WTC11 (cell line): ENCODE measurements around the gene AQP2. TPM values are rescaled to one million over a fixed set of nuclear protein-coding genes. Genes with fewer than 3 reads are reported as not detected.
"Not testable (repeated sequence)": the region's sequence is repeated elsewhere in the genome, so short reads cannot be mapped to it uniquely, and the experiment has no call there.

Source experiments
- ATAC-seq: fragments of 200-7000 bp; cut with Tn5 transposase; 2 replicates; pipeline ENCODE4 v1.10.0; 2021; ENCODE audit warnings: mild to moderate bottlenecking, moderate library complexity
- CTCF ChIA-PET: fragments of 300-600 bp; sonication (Branson Sonifier 250); formaldehyde crosslinking; loops from one replicate; lab custom pipeline; 2021; ENCODE audit warnings: antibody characterized with exemption; lab: Charles Lee
- POLR2A ChIA-PET: fragments of 350-600 bp; sonication (Branson Sonifier 250); formaldehyde crosslinking; loops from one replicate; lab custom pipeline; 2021; ENCODE audit warnings: antibody characterized with exemption; lab: Charles Lee
- DNase-seq: peaks from one replicate; pipeline ENCODE4 v3.0.0; 2021; ENCODE audit warnings: low spot score
- H3K27ac Mint-ChIP-seq: 2 replicates; pipeline ENCODE4 v1.8.0; 2021; ENCODE audit warnings: mixed read lengths
- H3K27me3 Mint-ChIP-seq: 2 replicates; pipeline ENCODE4 v1.8.0; 2021; ENCODE audit warnings: low read depth, mild to moderate bottlenecking, moderate library complexity, mixed read lengths
- H3K36me3 Mint-ChIP-seq: 2 replicates; pipeline ENCODE4 v1.8.0; 2021; ENCODE audit warnings: mixed read lengths
- H3K4me1 Mint-ChIP-seq: 2 replicates; pipeline ENCODE4 v1.8.0; 2022; ENCODE audit warnings: mixed read lengths
- H3K4me3 Mint-ChIP-seq: 2 replicates; pipeline ENCODE4 v1.8.0; 2021; ENCODE audit warnings: mild to moderate bottlenecking, moderate library complexity, mixed read lengths
- H3K9me3 Mint-ChIP-seq: 2 replicates; pipeline ENCODE4 v1.8.0; 2021; ENCODE audit warnings: mixed read lengths
- ATF6 ChIP-seq: sonication (generic); formaldehyde crosslinking; IDR thresholded peaks from 2 replicates; pipeline ENCODE4 v1.8.1; 2023; ENCODE audit warnings: mild to moderate bottlenecking, missing genetic modification reagents
- CTCF ChIP-seq: fragments of 200-600 bp; IDR thresholded peaks from 2 replicates; pipeline ENCODE4 v1.8.0; 2022; ENCODE audit warnings: antibody characterized with exemption
- FOXJ3 ChIP-seq: sonication (generic); formaldehyde crosslinking; IDR thresholded peaks from 2 replicates; pipeline ENCODE4 v1.9.0; 2021; ENCODE audit warnings: missing genetic modification reagents, mild to moderate bottlenecking, borderline replicate concordance
- FOXP1 ChIP-seq: sonication (generic); formaldehyde crosslinking; IDR thresholded peaks from 2 replicates; pipeline ENCODE4 v1.8.0; 2022; ENCODE audit warnings: missing genetic modification reagents, mild to moderate bottlenecking, moderate library complexity, borderline replicate concordance
- KAT7 ChIP-seq: sonication (generic); formaldehyde crosslinking; IDR thresholded peaks from 2 replicates; pipeline ENCODE4 v1.8.1; 2023; ENCODE audit warnings: missing genetic modification reagents, mild to moderate bottlenecking, borderline replicate concordance
- NFATC4 ChIP-seq: fragments of 250-450 bp; sonication (Bioruptor Pico); IDR thresholded peaks from 2 replicates; pipeline ENCODE4 v1.9.0; 2021; ENCODE audit warnings: mild to moderate bottlenecking
- OVOL2 ChIP-seq: fragments of 250-450 bp; sonication (Bioruptor Pico); IDR thresholded peaks from 2 replicates; pipeline ENCODE4 v1.9.0; 2021; ENCODE audit warnings: mild to moderate bottlenecking, borderline replicate concordance
- SOX15 ChIP-seq: fragments of 250-450 bp; sonication (Bioruptor Pico); IDR thresholded peaks from 2 replicates; pipeline ENCODE4 v1.9.0; 2021; ENCODE audit warnings: mild to moderate bottlenecking
- SP1 ChIP-seq: sonication (generic); formaldehyde crosslinking; conservative IDR thresholded peaks from 2 replicates; pipeline ENCODE4 v1.8.1; 2022; ENCODE audit warnings: missing genetic modification reagents
- TEAD1 ChIP-seq: sonication (generic); formaldehyde crosslinking; IDR thresholded peaks from 2 replicates; pipeline ENCODE4 v1.8.0; 2022; ENCODE audit warnings: mild to moderate bottlenecking, missing genetic modification reagents
- USF2 ChIP-seq: sonication (generic); formaldehyde crosslinking; IDR thresholded peaks from 2 replicates; pipeline ENCODE4 v1.8.1; 2023; ENCODE audit warnings: mild to moderate bottlenecking, missing genetic modification reagents, moderate library complexity
- ZNF121 ChIP-seq: sonication (generic); formaldehyde crosslinking; IDR thresholded peaks from 2 replicates; pipeline ENCODE4 v1.8.0; 2023; ENCODE audit warnings: missing genetic modification reagents
- ZNF138 ChIP-seq: sonication (generic); formaldehyde crosslinking; conservative IDR thresholded peaks from 2 replicates; pipeline ENCODE4 v1.8.1; 2022; ENCODE audit warnings: mild to moderate bottlenecking, moderate library complexity, missing genetic modification reagents
- ZNF263 ChIP-seq: sonication (generic); formaldehyde crosslinking; IDR thresholded peaks from 2 replicates; pipeline ENCODE4 v1.8.1; 2022; ENCODE audit warnings: low read depth, mild to moderate bottlenecking, moderate library complexity, missing genetic modification reagents
- ZNF396 ChIP-seq: fragments of 250-450 bp; sonication (Bioruptor Pico); IDR thresholded peaks from 2 replicates; pipeline ENCODE4 v1.8.0; 2021; ENCODE audit warnings: mild to moderate bottlenecking, moderate library complexity, borderline replicate concordance
- ZNF423 ChIP-seq: fragments of 250-450 bp; sonication (Bioruptor Pico); IDR thresholded peaks from 2 replicates; pipeline ENCODE4 v2.1.2; 2022; ENCODE audit warnings: mild to moderate bottlenecking, moderate library complexity
- total RNA-seq: library from RNA; stranded (reverse); gene quantifications from 3 replicates; pipeline ENCODE4 v1.2.3, GENCODE V29; 2021
- TF ChIP-seq, protein P1 (sequence below): sonication (generic); formaldehyde crosslinking; IDR thresholded peaks from 2 replicates; pipeline ENCODE4 v1.8.0; 2023; ENCODE audit warnings: missing genetic modification reagents
- TF ChIP-seq, protein P2 (sequence below): sonication (generic); formaldehyde crosslinking; IDR thresholded peaks from 2 replicates; pipeline ENCODE4 v1.8.1; 2023; ENCODE audit warnings: mild to moderate bottlenecking, missing genetic modification reagents, borderline replicate concordance

Gene AQP2
- total RNA-seq, 1 experiment from 2014 or later: not detected

- H3K9me3 Mint-ChIP-seq: no peaks in the 10 kb centered on the region
- H3K27me3 Mint-ChIP-seq: no peaks in the 10 kb centered on the region
- H3K27ac Mint-ChIP-seq: peak overlapping the region; percentile 54
- ATAC-seq: no peak
- no peak overlapping the region for H3K4me3 Mint-ChIP-seq
- H3K36me3 Mint-ChIP-seq: peaks cover 22% of the 10 kb centered on the region
- CTCF ChIA-PET: interaction anchor here (0.6 to 4.4 kb wide), 7 partner anchors 18 to 126 kb away, joined by 3 to 35 read pairs (median 5); no protein-coding TSS in a partner anchor
- TF ChIP-seq, protein P1, sequence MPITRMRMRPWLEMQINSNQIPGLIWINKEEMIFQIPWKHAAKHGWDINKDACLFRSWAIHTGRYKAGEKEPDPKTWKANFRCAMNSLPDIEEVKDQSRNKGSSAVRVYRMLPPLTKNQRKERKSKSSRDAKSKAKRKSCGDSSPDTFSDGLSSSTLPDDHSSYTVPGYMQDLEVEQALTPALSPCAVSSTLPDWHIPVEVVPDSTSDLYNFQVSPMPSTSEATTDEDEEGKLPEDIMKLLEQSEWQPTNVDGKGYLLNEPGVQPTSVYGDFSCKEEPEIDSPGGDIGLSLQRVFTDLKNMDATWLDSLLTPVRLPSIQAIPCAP (CRISPR knock-in tag): no peak
- TF ChIP-seq OVOL2 (CRISPR knock-in tag) (no peak), FOXP1 (CRISPR knock-in tag) (no peak), TEAD1 (CRISPR knock-in tag) (no peak), ZNF423 (CRISPR knock-in tag) (no peak), ZNF396 (CRISPR knock-in tag) (no peak), ZNF121 (CRISPR knock-in tag) (no peak), FOXJ3 (CRISPR knock-in tag) (no peak), NFATC4 (CRISPR knock-in tag) (no peak), USF2 (no peak), ZNF138 (CRISPR knock-in tag) (no peak), KAT7 (CRISPR knock-in tag) (no peak), SP1 (CRISPR knock-in tag) (no peak), CTCF (no peak)
- TF ChIP-seq, protein P2, sequence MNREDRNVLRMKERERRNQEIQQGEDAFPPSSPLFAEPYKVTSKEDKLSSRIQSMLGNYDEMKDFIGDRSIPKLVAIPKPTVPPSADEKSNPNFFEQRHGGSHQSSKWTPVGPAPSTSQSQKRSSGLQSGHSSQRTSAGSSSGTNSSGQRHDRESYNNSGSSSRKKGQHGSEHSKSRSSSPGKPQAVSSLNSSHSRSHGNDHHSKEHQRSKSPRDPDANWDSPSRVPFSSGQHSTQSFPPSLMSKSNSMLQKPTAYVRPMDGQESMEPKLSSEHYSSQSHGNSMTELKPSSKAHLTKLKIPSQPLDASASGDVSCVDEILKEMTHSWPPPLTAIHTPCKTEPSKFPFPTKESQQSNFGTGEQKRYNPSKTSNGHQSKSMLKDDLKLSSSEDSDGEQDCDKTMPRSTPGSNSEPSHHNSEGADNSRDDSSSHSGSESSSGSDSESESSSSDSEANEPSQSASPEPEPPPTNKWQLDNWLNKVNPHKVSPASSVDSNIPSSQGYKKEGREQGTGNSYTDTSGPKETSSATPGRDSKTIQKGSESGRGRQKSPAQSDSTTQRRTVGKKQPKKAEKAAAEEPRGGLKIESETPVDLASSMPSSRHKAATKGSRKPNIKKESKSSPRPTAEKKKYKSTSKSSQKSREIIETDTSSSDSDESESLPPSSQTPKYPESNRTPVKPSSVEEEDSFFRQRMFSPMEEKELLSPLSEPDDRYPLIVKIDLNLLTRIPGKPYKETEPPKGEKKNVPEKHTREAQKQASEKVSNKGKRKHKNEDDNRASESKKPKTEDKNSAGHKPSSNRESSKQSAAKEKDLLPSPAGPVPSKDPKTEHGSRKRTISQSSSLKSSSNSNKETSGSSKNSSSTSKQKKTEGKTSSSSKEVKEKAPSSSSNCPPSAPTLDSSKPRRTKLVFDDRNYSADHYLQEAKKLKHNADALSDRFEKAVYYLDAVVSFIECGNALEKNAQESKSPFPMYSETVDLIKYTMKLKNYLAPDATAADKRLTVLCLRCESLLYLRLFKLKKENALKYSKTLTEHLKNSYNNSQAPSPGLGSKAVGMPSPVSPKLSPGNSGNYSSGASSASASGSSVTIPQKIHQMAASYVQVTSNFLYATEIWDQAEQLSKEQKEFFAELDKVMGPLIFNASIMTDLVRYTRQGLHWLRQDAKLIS (CRISPR knock-in tag): no peak
- TF ChIP-seq, all 79 proteins: peak for 0
- no peak for DNase-seq
- POLR2A ChIA-PET: no interaction called here
- H3K4me1 Mint-ChIP-seq: peaks cover 18% of the 10 kb centered on the region
Measured at GRCh38 chr12:49984476-49985359, 34.2 kb downstream of the AQP2 start.

DNA sequence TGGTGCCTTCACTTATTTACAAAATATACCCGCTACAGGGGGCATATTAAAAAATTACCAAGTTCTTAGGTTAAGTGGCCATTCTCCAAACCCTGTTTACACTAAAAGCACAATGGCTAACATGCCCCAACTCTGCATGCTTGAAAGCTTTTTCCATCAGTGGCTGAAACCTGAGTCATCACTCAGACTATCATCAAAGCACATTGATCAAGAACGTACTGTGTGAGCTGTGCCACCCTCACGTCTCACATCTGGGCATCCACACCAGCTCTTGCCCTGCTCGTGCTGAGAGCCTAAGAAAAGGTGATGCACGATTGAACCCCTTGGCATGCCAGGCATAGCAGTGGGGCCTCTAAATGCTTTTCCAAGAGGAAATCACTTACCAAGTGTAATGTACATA, 35.4 kb downstream of the AQP2 start:
- peaks cover 16% of the 10 kb centered on the region for H3K4me1 Mint-ChIP-seq
- POLR2A ChIA-PET: no interaction called here
- no peak overlapping the region for H3K4me3 Mint-ChIP-seq
- H3K9me3 Mint-ChIP-seq: no peaks in the 10 kb centered on the region
- CTCF ChIA-PET: interaction anchor here (0.9 to 4.4 kb wide), 5 partner anchors 19 to 125 kb away, joined by 4 to 35 read pairs (median 5); no protein-coding TSS in a partner anchor
- no peak overlapping the region for H3K27ac Mint-ChIP-seq
- ATAC-seq: no peak
- H3K36me3 Mint-ChIP-seq: peaks cover 34% of the 10 kb centered on the region
- no peak for TF ChIP-seq ATF6 (CRISPR knock-in tag)
- no peak for TF ChIP-seq ZNF263 (CRISPR knock-in tag)
- no peak for TF ChIP-seq SOX15 (CRISPR knock-in tag)
- no peak for DNase-seq
- no peaks in the 10 kb centered on the region for H3K27me3 Mint-ChIP-seq

DNA sequence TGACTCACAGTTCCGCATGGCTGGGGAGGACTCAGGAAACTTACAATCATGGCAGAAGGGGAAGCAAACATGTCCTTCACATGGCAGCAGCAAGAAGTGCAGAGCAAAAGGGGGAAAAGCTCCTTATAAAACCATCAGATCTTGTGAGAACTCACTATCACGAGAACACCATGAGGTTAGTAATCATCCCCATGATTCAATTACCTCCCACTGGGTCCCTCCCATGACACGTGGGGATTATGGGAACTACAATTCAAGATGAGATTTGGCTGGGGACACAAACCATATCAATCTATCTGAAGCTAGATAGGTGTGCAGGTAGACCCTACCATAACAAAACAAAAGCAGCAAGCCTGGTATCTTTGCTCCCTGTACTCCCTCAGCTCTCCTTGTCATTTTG, 35.9 kb downstream of the AQP2 start:
- not testable (repeated sequence) for H3K4me3 Mint-ChIP-seq
- CTCF ChIA-PET: interaction anchor here (1.3 to 4.4 kb wide), 4 partner anchors 20 to 125 kb away, joined by 4 to 35 read pairs (median 5); no protein-coding TSS in a partner anchor

More for the DNA sequence above, 35.9 kb downstream of the AQP2 start:
- POLR2A ChIA-PET, DNase-seq, H3K27ac Mint-ChIP-seq, H3K27me3 Mint-ChIP-seq, ATAC-seq, H3K9me3 Mint-ChIP-seq: not testable (repeated sequence)
- H3K4me1 Mint-ChIP-seq: peaks cover 16% of the 10 kb centered on the region
- H3K36me3 Mint-ChIP-seq: peaks cover 35% of the 10 kb centered on the region
